Stimulated activated CD4-positive, alpha-beta T cell treated with anti-CD3 and anti-CD28 coated beads, Interleukin-15, amount 100 ng/mL, for 1 hour (primary cell): Measurements from ENCODE around the gene AGO3.

ENCODE experiments used
- DNase-seq, 2 donors: peaks; one replicate each; pipeline ENCODE4 v3.0.0-alpha.2; 2020; ENCODE audit warnings: low read depth in 1 of 2, low spot score in 1 of 2

AGO3 gene

DNA sequence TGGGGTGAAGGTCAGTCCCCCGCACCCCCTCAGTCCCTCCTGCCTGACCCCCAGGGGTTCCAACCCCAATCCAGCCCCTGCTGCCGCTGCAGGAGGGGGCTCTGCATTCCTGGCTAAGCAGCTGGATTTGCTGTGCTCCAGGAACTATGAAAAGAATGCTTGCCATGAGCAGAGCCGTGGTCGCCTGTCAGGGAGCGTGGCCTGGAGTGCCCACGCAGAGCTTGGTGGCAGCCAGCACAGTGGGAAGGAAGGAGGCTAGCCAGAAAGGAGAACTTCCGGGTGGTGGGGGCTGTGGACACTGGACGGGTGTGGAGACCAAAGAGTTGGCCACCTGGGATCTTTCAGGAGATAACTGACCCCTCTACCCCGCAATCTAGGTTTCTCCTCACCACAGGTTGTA is 188.6 kb downstream of the AGO3 start:
- DNase-seq, result no peak
